ENCODE data around the gene CENPB.

The CENPB gene

GRCh38 chr20:3764659-3765058 lies 21.9 kb downstream of the CENPB start:
- no peak for DNase-seq (ENCODE audit: low read depth)
- H3K4me3 ChIP-seq (ENCODE audit: low read depth, low read length), result no peak overlapping the region
- no peak for TF ChIP-seq CTCF (conservative IDR thresholded peaks at IDR 0.05; ENCODE audit: low read depth, low read length)

GRCh38 chr20:3763671-3764601 lies 22.6 kb downstream of the CENPB start:
- H3K4me3 ChIP-seq (ENCODE audit: low read depth, low read length), result no peak overlapping the region
- no peak for DNase-seq (ENCODE audit: low read depth)
- no peak for TF ChIP-seq CTCF (conservative IDR thresholded peaks at IDR 0.05; ENCODE audit: low read depth, low read length)

GRCh38 chr20:3760655-3761348 lies 25.7 kb downstream of the CENPB start:
- no peak overlapping the region for H3K4me3 ChIP-seq (ENCODE audit: low read depth, low read length)
- TF ChIP-seq CTCF (conservative IDR thresholded peaks at IDR 0.05; ENCODE audit: low read depth, low read length), result no peak
- DNase-seq (ENCODE audit: low read depth), result no peak

DNA sequence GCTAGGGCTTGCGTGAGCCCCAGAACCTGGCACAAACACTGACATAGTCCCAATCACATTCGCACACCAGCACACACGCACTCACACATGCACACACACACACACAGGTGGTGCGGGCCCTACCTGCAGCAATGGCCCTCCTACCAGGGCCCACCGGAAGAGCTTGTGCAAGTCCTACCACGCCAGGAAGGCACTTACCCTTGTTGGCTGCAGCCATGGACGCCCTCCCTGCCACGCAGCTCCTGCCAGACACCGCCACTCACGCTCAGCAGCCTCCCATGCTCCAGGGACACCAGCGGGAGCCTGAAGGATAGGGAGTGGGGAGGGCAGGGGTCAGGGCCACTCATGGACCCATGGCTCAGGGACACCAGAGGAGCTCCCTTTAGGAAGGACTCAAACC lies 26.7 kb downstream of the CENPB start:
- H3K4me3 ChIP-seq (ENCODE audit: low read depth, low read length), result no peak overlapping the region
- no peak for DNase-seq (ENCODE audit: low read depth)
- no peak for TF ChIP-seq CTCF (conservative IDR thresholded peaks at IDR 0.05; ENCODE audit: low read depth, low read length)

DNA sequence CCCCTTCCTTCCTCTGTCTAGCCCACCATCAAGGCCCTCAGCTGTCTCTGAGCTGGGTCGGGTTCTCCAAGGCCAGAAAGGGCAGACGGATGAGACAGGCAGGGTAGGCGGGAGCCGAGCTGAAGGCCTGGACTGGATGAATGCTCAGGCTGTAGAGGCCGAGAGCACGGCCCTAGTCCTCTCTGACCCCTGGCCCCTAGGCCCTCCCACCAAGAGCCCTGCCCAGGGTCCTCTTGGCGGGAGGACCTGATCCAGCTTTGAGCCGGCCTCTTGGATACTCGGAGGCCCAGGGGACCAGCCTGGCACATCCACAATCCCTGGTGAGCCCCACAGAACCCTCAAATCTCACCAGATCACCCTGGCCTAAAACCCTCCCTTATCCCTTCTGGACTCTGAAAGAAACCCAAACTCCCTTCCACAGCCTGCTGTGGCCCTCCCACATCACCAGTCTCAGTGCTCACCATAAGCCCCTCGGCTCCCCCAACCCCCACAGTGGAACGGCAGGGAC lies 27.2 kb downstream of the CENPB start:
- no peak for TF ChIP-seq CTCF (conservative IDR thresholded peaks at IDR 0.05; ENCODE audit: low read depth, low read length)

DNA sequence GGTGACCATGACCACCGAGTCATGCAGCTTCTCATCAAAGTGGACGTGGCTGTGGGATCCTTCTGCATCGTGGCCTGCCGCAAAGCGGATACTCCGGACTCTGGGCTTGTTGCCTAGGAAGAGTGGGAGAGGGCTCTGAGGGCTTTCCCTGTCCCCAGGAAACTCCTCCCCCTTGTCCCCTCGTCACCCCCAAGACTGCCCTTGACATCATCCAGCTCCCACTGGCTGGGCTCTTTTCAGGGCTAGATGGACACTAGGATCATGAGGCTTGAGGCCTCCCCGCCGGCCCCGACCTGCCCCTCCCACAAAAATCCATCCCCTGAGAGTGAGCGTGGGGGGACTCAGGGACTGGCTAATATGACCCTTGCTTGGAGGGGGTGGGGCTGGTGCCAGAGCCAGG lies 28.0 kb downstream of the CENPB start:
- no peak for TF ChIP-seq CTCF (conservative IDR thresholded peaks at IDR 0.05; ENCODE audit: low read depth, low read length)
- no peak overlapping the region for H3K4me3 ChIP-seq (ENCODE audit: low read depth, low read length)
- DNase-seq (ENCODE audit: low read depth), result no peak

More for the DNA sequence above, 27.2 kb downstream of the CENPB start:
- DNase-seq (ENCODE audit: low read depth), result no peak
- no peak overlapping the region for H3K4me3 ChIP-seq (ENCODE audit: low read depth, low read length)

Measured in choroid plexus epithelial cell (primary cell).